SU-DHL-6 (cell line): ENCODE data around the gene OR5L1.

ENCODE experiments used
- EZH2phosphoT487 ChIP-seq: fragments of 200-600 bp; sonication (generic), shearing (Covaris generic); conservative IDR thresholded peaks from 2 replicates; pipeline ENCODE4 v1.6.1; 2018; ENCODE audit warnings: mild to moderate bottlenecking, antibody characterized with exemption, low read length, moderate library complexity, mixed read lengths
- TF ChIP-seq, protein P1 (sequence below): fragments of 200-600 bp; sonication (generic); IDR thresholded peaks from one replicate; pipeline ENCODE4 v1.5.1; 2017; ENCODE audit warnings: antibody characterized with exemption, mild to moderate bottlenecking, low read length, moderate library complexity; ENCODE audit not compliant: insufficient read depth, poor library complexity, severe bottlenecking

DNA sequence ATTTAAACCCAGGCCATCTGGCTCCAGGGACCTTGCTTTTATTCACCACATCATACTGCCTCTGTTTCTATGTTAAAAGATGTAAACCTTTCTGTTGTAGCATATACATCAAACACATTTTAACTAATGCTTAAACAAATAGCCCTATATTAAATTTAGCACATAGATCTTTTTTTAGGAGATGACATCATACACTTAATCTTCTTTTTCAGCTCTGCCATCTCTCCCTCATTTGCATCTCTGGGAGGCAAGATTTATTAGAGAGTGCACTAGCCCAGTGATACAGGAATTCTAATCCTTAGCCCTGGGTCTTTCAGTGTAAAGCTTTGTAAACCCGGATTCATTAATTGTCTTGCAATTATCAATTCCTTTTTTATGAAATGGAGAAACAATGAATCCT, 41.0 kb downstream of the OR5L1 start:
- TF ChIP-seq, protein P1, sequence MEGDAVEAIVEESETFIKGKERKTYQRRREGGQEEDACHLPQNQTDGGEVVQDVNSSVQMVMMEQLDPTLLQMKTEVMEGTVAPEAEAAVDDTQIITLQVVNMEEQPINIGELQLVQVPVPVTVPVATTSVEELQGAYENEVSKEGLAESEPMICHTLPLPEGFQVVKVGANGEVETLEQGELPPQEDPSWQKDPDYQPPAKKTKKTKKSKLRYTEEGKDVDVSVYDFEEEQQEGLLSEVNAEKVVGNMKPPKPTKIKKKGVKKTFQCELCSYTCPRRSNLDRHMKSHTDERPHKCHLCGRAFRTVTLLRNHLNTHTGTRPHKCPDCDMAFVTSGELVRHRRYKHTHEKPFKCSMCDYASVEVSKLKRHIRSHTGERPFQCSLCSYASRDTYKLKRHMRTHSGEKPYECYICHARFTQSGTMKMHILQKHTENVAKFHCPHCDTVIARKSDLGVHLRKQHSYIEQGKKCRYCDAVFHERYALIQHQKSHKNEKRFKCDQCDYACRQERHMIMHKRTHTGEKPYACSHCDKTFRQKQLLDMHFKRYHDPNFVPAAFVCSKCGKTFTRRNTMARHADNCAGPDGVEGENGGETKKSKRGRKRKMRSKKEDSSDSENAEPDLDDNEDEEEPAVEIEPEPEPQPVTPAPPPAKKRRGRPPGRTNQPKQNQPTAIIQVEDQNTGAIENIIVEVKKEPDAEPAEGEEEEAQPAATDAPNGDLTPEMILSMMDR = no peak
- no peak for TF ChIP-seq EZH2phosphoT487
